H1 (cell line): Measurements from ENCODE around the gene MRTFA. TPM values are rescaled to one million over a fixed set of nuclear protein-coding genes. Genes with fewer than 3 reads are reported as not detected.

Experiments
- CTCF ChIA-PET: fragments of 300-600 bp; sonication (Branson Sonifier 250); formaldehyde crosslinking; loops from one replicate; lab custom pipeline; 2021; ENCODE audit not compliant: partially characterized antibody; lab: Charles Lee
- POLR2A ChIA-PET: fragments of 300-600 bp; sonication (Branson Sonifier 250); formaldehyde crosslinking; loops from one replicate; lab custom pipeline; 2021; ENCODE audit warnings: inconsistent platforms; ENCODE audit not compliant: partially characterized antibody; lab: Charles Lee
- DNase-seq, 2 experiments: peaks; one replicate each; pipeline versions ENCODE4 v3.0.0 to v3.0.0-alpha.2; 2010 to 2022; ENCODE audit warnings: low spot score in 2 of 2, low read depth in 1 of 2, mixed read lengths in 1 of 2
- FAIRE-seq: peaks from 2 replicates; lab custom pipeline; 2011; peaks lifted over from hg19 to GRCh38; lab: Jason Lieb, UNC
- H2AFZ ChIP-seq: 2 replicates; pipeline ENCODE4 v1.8.1; 2012; ENCODE audit warnings: low read length, inconsistent platforms
- H2AK5ac ChIP-seq: 2 replicates; pipeline ENCODE4 v1.6.1; 2013; ENCODE audit warnings: low read depth, low read length
- H2BK120ac ChIP-seq: replicated peaks from 2 replicates; pipeline ENCODE3; 2013; ENCODE audit warnings: low read depth, low read length, inconsistent platforms
- H2BK12ac ChIP-seq: 2 replicates; pipeline ENCODE4 v1.6.1; 2013; ENCODE audit warnings: low read depth, low read length
- H2BK15ac ChIP-seq: 2 replicates; pipeline ENCODE4 v1.6.1; 2013; ENCODE audit warnings: low read length
- H2BK20ac ChIP-seq: 2 replicates; pipeline ENCODE4 v1.6.1; 2013; ENCODE audit warnings: low read length
- H2BK5ac ChIP-seq: 2 replicates; pipeline ENCODE4 v1.6.1; 2013; ENCODE audit warnings: low read depth, low read length
- H3K14ac ChIP-seq: 2 replicates; pipeline ENCODE4 v1.6.1; 2013; ENCODE audit warnings: inconsistent platforms; ENCODE audit not compliant: insufficient read length
- H3K18ac ChIP-seq: 2 replicates; pipeline ENCODE4 v1.6.1; 2013; ENCODE audit warnings: low read length; ENCODE audit errors: extremely low read depth
- H3K23ac ChIP-seq: 2 replicates; pipeline ENCODE4 v1.6.1; 2013; ENCODE audit warnings: inconsistent platforms; ENCODE audit not compliant: insufficient read length
- H3K23me2 ChIP-seq: 2 replicates; pipeline ENCODE4 v1.6.1; 2013; ENCODE audit warnings: low read depth, low read length
- H3K27ac ChIP-seq: 2 replicates; pipeline ENCODE4 v1.6.1; 2011; ENCODE audit warnings: low read depth, low read length, inconsistent platforms
- H3K27me3 ChIP-seq, 4 experiments: replicated peaks in 1 of 4; 1 replicate in 1 of 4; 2 replicates in 3 of 4; pipeline versions ENCODE4 v1.6.1 to v1.8.1; 2011 to 2013; ENCODE audit warnings: low read length in 3 of 4, mild to moderate bottlenecking in 3 of 4, inconsistent platforms in 2 of 4, mixed read lengths in 2 of 4, moderate library complexity in 1 of 4; ENCODE audit not compliant: control insufficient read depth in 3 of 4, insufficient read depth in 3 of 4; ENCODE audit errors: extremely low read depth in 1 of 4
- H3K36me3 ChIP-seq, 4 experiments: 2 replicates each; pipeline versions ENCODE4 v1.6.1 to v1.8.1; 2011 to 2013; ENCODE audit warnings: mild to moderate bottlenecking in 4 of 4, low read length in 3 of 4, moderate library complexity in 2 of 4, control low read depth in 1 of 4, inconsistent platforms in 1 of 4; ENCODE audit not compliant: insufficient read depth in 4 of 4, control insufficient read depth in 2 of 4
- H3K4ac ChIP-seq: replicated peaks from 2 replicates; pipeline ENCODE3; 2013; ENCODE audit warnings: low read length, low read depth, mixed read lengths, inconsistent platforms; ENCODE audit not compliant: insufficient read length
- H3K4me1 ChIP-seq, 4 experiments: replicated peaks in 1 of 4; 1 replicate in 1 of 4; 2 replicates in 3 of 4; pipeline versions ENCODE4 v1.6.1 to v1.8.1; 2011 to 2013; ENCODE audit warnings: low read length in 3 of 4, inconsistent platforms in 2 of 4, mixed read lengths in 1 of 4; ENCODE audit not compliant: insufficient read depth in 4 of 4, control insufficient read depth in 3 of 4
- H3K4me2 ChIP-seq, 2 experiments: 2 replicates each; pipeline versions ENCODE4 v1.6.1 to v1.8.1; 2011 to 2013; ENCODE audit warnings: low read depth in 2 of 2, low read length in 2 of 2, control low read depth in 1 of 2, inconsistent platforms in 1 of 2, mild to moderate bottlenecking in 1 of 2; ENCODE audit not compliant: insufficient read depth in 1 of 2
- H3K4me3 ChIP-seq, 4 experiments: fragments of 200-600, 300-600 bp in 1 of 4; sonication (generic), shearing (Covaris generic), sonication (Bioruptor Twin) in 1 of 4; 2 replicates each; pipeline versions ENCODE4 v1.5.1 to v1.8.1; 2011 to 2016; ENCODE audit warnings: low read length in 4 of 4, low read depth in 3 of 4, control low read depth in 2 of 4, inconsistent platforms in 2 of 4, mild to moderate bottlenecking in 2 of 4, mixed read lengths in 1 of 4, moderate library complexity in 1 of 4; ENCODE audit not compliant: insufficient read depth in 2 of 4; ENCODE audit errors: extremely low read depth in 1 of 4
- H3K56ac ChIP-seq: replicated peaks from 2 replicates; pipeline ENCODE3; 2013; ENCODE audit warnings: low read depth, mild to moderate bottlenecking, mixed read lengths, low read length, inconsistent platforms; ENCODE audit not compliant: insufficient read length
- H3K79me1 ChIP-seq: 2 replicates; pipeline ENCODE4 v1.6.1; 2013; ENCODE audit warnings: low read depth, low read length, control low read depth
- H3K79me2 ChIP-seq, 2 experiments: 2 replicates each; pipeline versions ENCODE4 v1.6.1 to v1.8.1; 2012 to 2013; ENCODE audit warnings: low read length in 2 of 2, mild to moderate bottlenecking in 2 of 2, inconsistent platforms in 1 of 2; ENCODE audit not compliant: insufficient read depth in 2 of 2, control insufficient read depth in 1 of 2
- H3K9ac ChIP-seq, 4 experiments: replicated peaks in 1 of 4; 1 replicate in 1 of 4; 2 replicates in 3 of 4; pipeline versions ENCODE4 v1.6.1 to v1.8.1; 2011 to 2013; ENCODE audit warnings: low read depth in 3 of 4, low read length in 3 of 4, control low read depth in 2 of 4, mild to moderate bottlenecking in 2 of 4, moderate library complexity in 2 of 4, inconsistent platforms in 1 of 4; ENCODE audit errors: extremely low read depth in 1 of 4
- H3K9me3 ChIP-seq, 2 experiments: 2 replicates each; pipeline versions ENCODE4 v1.6.1 to v1.8.1; 2012 to 2013; ENCODE audit warnings: mild to moderate bottlenecking in 2 of 2, moderate library complexity in 2 of 2, control low read depth in 1 of 2, inconsistent platforms in 1 of 2, low read depth in 1 of 2, low read length in 1 of 2, mixed read lengths in 1 of 2; ENCODE audit not compliant: insufficient read depth in 2 of 2
- H4K20me1 ChIP-seq, 2 experiments: replicated peaks in 1 of 2; 2 replicates each; pipeline versions ENCODE3 to v1.8.1; 2011 to 2013; ENCODE audit warnings: inconsistent platforms in 2 of 2, low read length in 2 of 2, mild to moderate bottlenecking in 1 of 2; ENCODE audit not compliant: insufficient read depth in 2 of 2, control insufficient read depth in 1 of 2
- H4K5ac ChIP-seq: 2 replicates; pipeline ENCODE4 v1.6.1; 2013; ENCODE audit warnings: low read length, low read depth, mixed read lengths, inconsistent platforms; ENCODE audit not compliant: insufficient read length
- H4K8ac ChIP-seq: 2 replicates; pipeline ENCODE4 v1.8.0; 2013; ENCODE audit warnings: mild to moderate bottlenecking, moderate library complexity, low read length, inconsistent platforms; ENCODE audit not compliant: insufficient read depth; ENCODE audit errors: extremely low read depth
- H4K91ac ChIP-seq: replicated peaks from 2 replicates; pipeline ENCODE3; 2013; ENCODE audit warnings: low read length, mixed read lengths, inconsistent platforms; ENCODE audit not compliant: insufficient read length
- ASH2L ChIP-seq: fragments of 200-600, 300-600 bp; sonication (generic); IDR thresholded peaks from one replicate; pipeline ENCODE4 v1.7.1; 2017; ENCODE audit warnings: low read length
- BCL11A ChIP-seq, 2 experiments: IDR thresholded peaks; one replicate each; pipeline ENCODE4 v1.6.1; 2011; ENCODE audit warnings: low read depth in 2 of 2, low read length in 2 of 2, mild to moderate bottlenecking in 2 of 2
- CTBP2 ChIP-seq: IDR thresholded peaks from 2 replicates; pipeline ENCODE4 v1.7.0; 2011; ENCODE audit warnings: borderline replicate concordance, mild to moderate bottlenecking, moderate library complexity, mixed read lengths, low read length; ENCODE audit not compliant: insufficient read depth, insufficient read length
- EGR1 ChIP-seq: IDR thresholded peaks from 2 replicates; pipeline ENCODE4 v1.6.1; 2011; ENCODE audit warnings: low read depth, low read length, borderline replicate concordance
- GABPA ChIP-seq: IDR thresholded peaks from 2 replicates; pipeline ENCODE4 v1.6.1; 2011; ENCODE audit warnings: mild to moderate bottlenecking, low read length, moderate library complexity, borderline replicate concordance; ENCODE audit not compliant: insufficient read depth
- HDAC6 ChIP-seq: IDR thresholded peaks from one replicate; pipeline ENCODE4 v1.7.1; 2012; ENCODE audit warnings: low read depth, mild to moderate bottlenecking, inconsistent platforms, low read length, moderate library complexity
- KDM5A ChIP-seq: fragments of 200-600 bp; IDR thresholded peaks from 2 replicates; pipeline ENCODE4 v1.7.1; 2012; ENCODE audit warnings: mild to moderate bottlenecking, low read length, inconsistent platforms, mixed read lengths
- MAFK ChIP-seq: IDR thresholded peaks from 2 replicates; pipeline ENCODE4 v1.6.1; 2012; ENCODE audit warnings: low read depth, mild to moderate bottlenecking, improper control_type of control experiment, low read length
- POLR2A ChIP-seq, 2 experiments: IDR thresholded peaks; 1 replicate in 1 of 2; 2 replicates in 1 of 2; pipeline ENCODE4 v1.6.1; 2011; ENCODE audit warnings: low read depth in 2 of 2, low read length in 2 of 2, mild to moderate bottlenecking in 2 of 2; ENCODE audit errors: control extremely low read depth in 1 of 2
- RBBP5 ChIP-seq: IDR thresholded peaks from 2 replicates; pipeline ENCODE4 v1.7.1; 2012; ENCODE audit warnings: low read depth, mild to moderate bottlenecking, inconsistent platforms, low read length, moderate library complexity, borderline replicate concordance
- RNF2 ChIP-seq: fragments of 200-900, 300-1000 bp; sonication (generic); IDR thresholded peaks from 2 replicates; pipeline ENCODE4 v1.7.1; 2016; ENCODE audit warnings: borderline replicate concordance, low read depth, mild to moderate bottlenecking, antibody characterized with exemption, low read length; ENCODE audit not compliant: poor library complexity, severe bottlenecking; ENCODE audit errors: missing control alignments
- RXRA ChIP-seq: IDR thresholded peaks from 2 replicates; pipeline ENCODE4 v1.6.1; 2011; ENCODE audit warnings: low read depth, mild to moderate bottlenecking, low read length, moderate library complexity; ENCODE audit not compliant: insufficient read depth
- WGBS, 2 experiments: shearing (Covaris generic) in 1 of 2; methylation state at CpG; one replicate each; pipeline versions ENCODE4 v1.1.6 to v1.1.7; 2013 to 2015; ENCODE audit warnings: low lambda C conversion rate in 2 of 2, mixed read lengths in 2 of 2, inconsistent platforms in 1 of 2, low coverage in 1 of 2, missing lambda C conversion rate in 1 of 2; ENCODE audit not compliant: insufficient replicate concordance in 2 of 2, insufficient coverage in 1 of 2, insufficient read length in 1 of 2; ENCODE audit errors: extremely low coverage in 1 of 2, missing lambda C conversion rate in 1 of 2; 5-methylcytosine and 5-hydroxymethylcytosine counted together
- polyA plus RNA-seq, 7 experiments: library from polyadenylated mRNA; depleted of rRNA in 3 of 7; stranded (reverse) in 5 of 7; unstranded in 2 of 7; fragments of >200 nt in 5 of 7; fragments of 200-250 nt in 2 of 7; gene quantifications; 1 replicate in 5 of 7; 2 replicates in 1 of 7; 4 replicates in 1 of 7; pipeline versions ENCODE4 v1.2.1 to v1.2.3, GENCODE V29; 2011 to 2013; ENCODE audit warnings: missing spikeins in 2 of 7, mixed read lengths in 2 of 7
- total RNA-seq: library from RNA; stranded (reverse); fragmentation: NEBNext Ultra II Directional; extraction: Animal tissue kit (Norgen Biotek cat#: 25700); gene quantifications from 2 replicates; pipeline ENCODE4 v1.2.1, GENCODE V29; 2021
- TF ChIP-seq, protein P1 (sequence below): IDR thresholded peaks from 2 replicates; pipeline ENCODE4 v1.6.1; 2011; ENCODE audit warnings: low read length, improper control_type of control experiment

The MRTFA gene
- total and polyA plus RNA-seq, 2 of the 8 experiments (the other 6 are each of a cell fraction or from before 2014, with no cell fraction given) = 5.4 to 37.9 TPM

- no peak overlapping the region for H4K8ac ChIP-seq
- H2BK15ac ChIP-seq = no peak overlapping the region
- no peaks in the 10 kb centered on the region for H3K23me2 ChIP-seq
- H3K9me3 ChIP-seq = no peaks in the 10 kb centered on the region
- no peak overlapping the region for H3K4ac ChIP-seq
- H3K79me1 ChIP-seq = no peaks in the 10 kb centered on the region; the same call in 1 of the 2 replicates
- 92% methylated on average over 4 of the region's 5 CpGs; no CpG with 5 or more reads in 1 of the 2 experiments for WGBS, 2 experiments
- H3K36me3 ChIP-seq = no peaks in the 10 kb centered on the region
- H2BK120ac ChIP-seq = no peak overlapping the region
- H2AK5ac ChIP-seq = no peak overlapping the region
- no peaks in the 10 kb centered on the region for H3K4me1 ChIP-seq
- H3K18ac ChIP-seq = no peak overlapping the region
- CTCF ChIA-PET = interaction anchor here (0.6 to 4.8 kb wide), 18 partner anchors 8 to 372 kb away, joined by 3 to 67 read pairs (median 4); no protein-coding TSS in a partner anchor
- H3K14ac ChIP-seq = no peak overlapping the region
- DNase-seq = no peak
- peaks cover 0 to 11% of the 10 kb centered on the region in 2 experiments; a peak in 2 of 4 replicates for H3K79me2 ChIP-seq
- H3K4me3 ChIP-seq = no peak overlapping the region
- no peak overlapping the region for H4K91ac ChIP-seq
- H3K23ac ChIP-seq = no peak overlapping the region
- no peak overlapping the region for H3K9ac ChIP-seq
- no peak overlapping the region for H3K4me2 ChIP-seq
- peaks cover 0 to 2% of the 10 kb centered on the region in 2 experiments for H4K20me1 ChIP-seq
- H3K27me3 ChIP-seq = no peaks in the 10 kb centered on the region
- no peak overlapping the region for H3K56ac ChIP-seq
- POLR2A ChIA-PET = interaction anchor here (1.2 to 1.6 kb wide), 2 partner anchors 110 to 119 kb away, joined by 3 to 5 read pairs; partner anchors contain the start of gene MRTFA
- H4K5ac ChIP-seq = no peak overlapping the region
- H3K27ac ChIP-seq = no peak overlapping the region
- no peak overlapping the region for H2BK5ac ChIP-seq
- no peak overlapping the region for H2AFZ ChIP-seq
- no peak overlapping the region for H2BK12ac ChIP-seq
- H2BK20ac ChIP-seq = no peak overlapping the region
- no peak for FAIRE-seq
- TF ChIP-seq RNF2 (no peak), MAFK (no peak), EGR1 (no peak), RBBP5 (no peak), HDAC6 (no peak), BCL11A (IDR thresholded peaks at IDR 0.05; ENCODE audit: low read depth in 2 of 2, low read length in 2 of 2) (no peak), RXRA (no peak), POLR2A (IDR thresholded peaks at IDR 0.05; ENCODE audit: control extremely low read depth in 1 of 2, low read depth in 2 of 2, low read length in 2 of 2) (no peak), CTBP2 (no peak), ASH2L (no peak), KDM5A (no peak), GABPA (no peak)
- TF ChIP-seq, protein P1, sequence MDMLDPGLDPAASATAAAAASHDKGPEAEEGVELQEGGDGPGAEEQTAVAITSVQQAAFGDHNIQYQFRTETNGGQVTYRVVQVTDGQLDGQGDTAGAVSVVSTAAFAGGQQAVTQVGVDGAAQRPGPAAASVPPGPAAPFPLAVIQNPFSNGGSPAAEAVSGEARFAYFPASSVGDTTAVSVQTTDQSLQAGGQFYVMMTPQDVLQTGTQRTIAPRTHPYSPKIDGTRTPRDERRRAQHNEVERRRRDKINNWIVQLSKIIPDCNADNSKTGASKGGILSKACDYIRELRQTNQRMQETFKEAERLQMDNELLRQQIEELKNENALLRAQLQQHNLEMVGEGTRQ = no peak
Measured at GRCh38 chr22:40526960-40527359, 109.6 kb downstream of the MRTFA start.
